ENCODE data around the gene PSME2. TPM values are rescaled to one million over a fixed set of nuclear protein-coding genes. Genes with fewer than 3 reads are reported as not detected.

Gene PSME2
- total RNA-seq, 1 donor from 2014 or later = 110 TPM

DNA sequence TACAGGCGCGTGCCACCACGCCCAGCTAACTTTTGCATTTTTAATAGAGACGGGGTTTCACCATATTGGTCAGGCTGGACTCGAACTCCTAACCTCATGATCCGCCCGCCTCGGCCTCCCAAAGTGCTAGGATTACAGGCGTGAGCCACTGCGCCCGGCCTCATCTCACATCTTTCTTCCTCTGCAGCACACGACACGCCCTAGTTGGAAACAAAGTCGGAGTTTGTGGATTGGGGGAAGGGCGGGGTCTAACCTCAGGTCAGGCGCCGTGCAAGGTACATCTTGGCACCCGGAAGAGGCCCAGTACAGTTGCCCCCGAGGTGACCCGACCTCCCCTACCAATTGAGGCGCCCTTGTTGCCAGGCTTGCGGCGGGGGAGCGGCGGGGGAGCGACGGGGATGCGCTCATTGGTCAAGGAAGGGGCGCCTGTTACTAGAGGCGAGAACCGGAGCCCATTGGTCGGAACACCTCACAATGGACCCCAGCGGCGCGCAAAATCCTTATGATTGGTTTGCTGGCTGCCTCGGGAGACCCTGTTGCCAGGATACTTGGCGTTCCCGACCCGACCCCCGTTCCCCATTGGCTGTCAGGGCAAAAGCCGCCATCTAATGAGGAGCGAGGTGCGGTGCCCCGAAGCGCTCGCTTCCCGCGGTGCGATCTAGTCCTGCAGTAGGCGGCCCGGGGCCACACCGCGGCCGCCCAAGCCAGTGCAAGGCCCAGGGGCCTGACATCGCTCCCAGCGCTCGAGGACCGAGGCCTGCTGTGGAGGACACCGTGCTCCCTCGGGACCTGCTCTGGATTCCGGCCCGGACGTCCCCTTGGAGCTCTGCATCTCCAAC lies 25.2 kb upstream of the PSME2 start, which contains the start of gene REC8:
Gene REC8, plus strand, starts transcription at position 659 of the 839 bp plus-strand sequence. CDS start 473 bp downstream, outside the sequence.
- peak within 1 kb of the TSS; percentile 78 for H3K4me3 ChIP-seq (ENCODE audit: low read depth, low read length)
- no peaks in the 10 kb centered on the region for H3K27me3 ChIP-seq (ENCODE audit: control insufficient read depth, insufficient read depth, low read length)
- DNase-seq (ENCODE audit: low read depth) = peak; percentile 92
- peaks cover 7% of the 10 kb centered on the region for H3K36me3 ChIP-seq (ENCODE audit: control insufficient read depth, insufficient read depth, low read length)
- TF ChIP-seq, protein P1, sequence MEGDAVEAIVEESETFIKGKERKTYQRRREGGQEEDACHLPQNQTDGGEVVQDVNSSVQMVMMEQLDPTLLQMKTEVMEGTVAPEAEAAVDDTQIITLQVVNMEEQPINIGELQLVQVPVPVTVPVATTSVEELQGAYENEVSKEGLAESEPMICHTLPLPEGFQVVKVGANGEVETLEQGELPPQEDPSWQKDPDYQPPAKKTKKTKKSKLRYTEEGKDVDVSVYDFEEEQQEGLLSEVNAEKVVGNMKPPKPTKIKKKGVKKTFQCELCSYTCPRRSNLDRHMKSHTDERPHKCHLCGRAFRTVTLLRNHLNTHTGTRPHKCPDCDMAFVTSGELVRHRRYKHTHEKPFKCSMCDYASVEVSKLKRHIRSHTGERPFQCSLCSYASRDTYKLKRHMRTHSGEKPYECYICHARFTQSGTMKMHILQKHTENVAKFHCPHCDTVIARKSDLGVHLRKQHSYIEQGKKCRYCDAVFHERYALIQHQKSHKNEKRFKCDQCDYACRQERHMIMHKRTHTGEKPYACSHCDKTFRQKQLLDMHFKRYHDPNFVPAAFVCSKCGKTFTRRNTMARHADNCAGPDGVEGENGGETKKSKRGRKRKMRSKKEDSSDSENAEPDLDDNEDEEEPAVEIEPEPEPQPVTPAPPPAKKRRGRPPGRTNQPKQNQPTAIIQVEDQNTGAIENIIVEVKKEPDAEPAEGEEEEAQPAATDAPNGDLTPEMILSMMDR (IDR thresholded peaks at IDR 0.05; ENCODE audit: insufficient read depth, low read length, poor library complexity, severe bottlenecking) = no peak

DNA sequence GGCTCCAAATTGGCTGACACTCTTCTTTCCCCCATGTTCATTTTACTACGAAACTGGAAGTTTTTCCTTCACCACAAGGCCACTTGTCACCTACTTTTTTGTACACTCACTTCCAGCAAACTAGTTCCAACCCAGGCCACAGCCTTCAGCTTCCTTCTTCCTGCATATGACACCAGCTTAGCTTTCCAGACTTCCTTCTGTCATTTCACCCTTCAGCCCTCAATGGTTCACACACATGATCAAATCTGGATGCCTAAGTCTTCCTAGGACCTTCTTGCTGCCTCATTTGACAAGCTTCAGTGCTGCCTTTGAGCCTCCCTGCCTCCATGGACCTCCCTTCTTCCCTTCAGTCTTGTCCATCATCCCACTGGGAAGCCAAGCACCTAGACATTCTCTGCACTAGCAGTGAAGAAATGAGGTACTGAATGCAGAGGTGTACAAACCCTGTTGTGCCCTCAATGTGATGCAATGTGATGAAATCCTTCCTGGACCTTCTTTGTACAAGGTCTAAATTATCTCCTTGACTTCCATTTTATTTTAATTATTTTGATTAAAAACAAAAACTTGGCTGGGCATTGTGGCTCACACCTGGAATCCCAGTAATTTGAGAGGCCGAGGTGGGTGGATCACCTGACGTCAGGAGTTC lies 21.2 kb upstream of the PSME2 start:
- Histone ChIP-seq H3K36me3 (ENCODE audit: control insufficient read depth, insufficient read depth, low read length) (peaks cover 7% of the 10 kb centered on the region), H3K4me3 (ENCODE audit: low read depth, low read length) (no peak overlapping the region), H3K27me3 (ENCODE audit: control insufficient read depth, insufficient read depth, low read length) (no peaks in the 10 kb centered on the region)
- no peak for DNase-seq (ENCODE audit: low read depth)
- TF ChIP-seq, protein P1 (IDR thresholded peaks at IDR 0.05; ENCODE audit: insufficient read depth, low read length, poor library complexity, severe bottlenecking) = no peak

DNA sequence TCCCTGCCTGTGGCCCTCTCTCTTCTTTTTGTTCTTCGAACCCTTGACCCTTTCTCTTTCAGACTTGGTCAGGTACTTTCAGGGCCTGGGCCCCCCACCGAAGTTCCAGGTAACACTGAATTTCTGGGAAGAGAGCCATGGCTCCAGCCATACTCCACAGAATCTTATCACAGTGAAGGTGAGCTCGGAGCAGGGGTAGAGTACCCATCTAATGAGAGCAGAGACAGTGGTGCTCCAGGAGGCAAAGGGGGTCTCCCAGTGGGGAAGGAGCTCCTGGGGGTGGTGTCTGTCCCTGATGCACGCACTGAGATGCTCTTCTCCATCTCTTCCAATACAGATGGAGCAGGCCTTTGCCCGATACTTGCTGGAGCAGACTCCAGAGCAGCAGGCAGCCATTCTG lies 19.4 kb upstream of the PSME2 start:
- Histone ChIP-seq H3K36me3 (ENCODE audit: control insufficient read depth, insufficient read depth, low read length) (peaks cover 7% of the 10 kb centered on the region), H3K27me3 (ENCODE audit: control insufficient read depth, insufficient read depth, low read length) (no peaks in the 10 kb centered on the region), H3K4me3 (ENCODE audit: low read depth, low read length) (no peak overlapping the region)
- DNase-seq (ENCODE audit: low read depth) = no peak
- TF ChIP-seq, protein P1 (IDR thresholded peaks at IDR 0.05; ENCODE audit: insufficient read depth, low read length, poor library complexity, severe bottlenecking) = no peak

DNA sequence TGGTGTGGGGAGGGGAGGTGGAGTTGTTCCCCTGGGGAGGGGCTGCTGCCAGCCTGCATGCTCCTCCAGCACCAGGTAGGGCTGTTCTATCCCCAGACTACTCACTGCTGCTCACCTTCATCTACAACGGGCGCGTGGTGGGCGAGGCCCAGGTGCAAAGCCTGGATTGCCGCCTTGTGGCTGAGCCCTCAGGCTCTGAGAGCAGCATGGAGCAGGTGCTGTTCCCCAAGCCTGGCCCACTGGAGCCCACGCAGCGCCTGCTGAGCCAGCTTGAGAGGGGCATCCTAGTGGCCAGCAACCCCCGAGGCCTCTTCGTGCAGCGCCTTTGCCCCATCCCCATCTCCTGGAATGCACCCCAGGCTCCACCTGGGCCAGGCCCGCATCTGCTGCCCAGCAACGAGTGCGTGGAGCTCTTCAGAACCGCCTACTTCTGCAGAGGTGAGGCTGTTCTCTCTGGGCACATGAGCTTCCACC lies 18.1 kb upstream of the PSME2 start:
- Histone ChIP-seq H3K36me3 (ENCODE audit: control insufficient read depth, insufficient read depth, low read length) (peaks cover 11% of the 10 kb centered on the region), H3K4me3 (ENCODE audit: low read depth, low read length) (no peak overlapping the region), H3K27me3 (ENCODE audit: control insufficient read depth, insufficient read depth, low read length) (no peaks in the 10 kb centered on the region)
- DNase-seq (ENCODE audit: low read depth) = no peak
- TF ChIP-seq, protein P1 (IDR thresholded peaks at IDR 0.05; ENCODE audit: insufficient read depth, low read length, poor library complexity, severe bottlenecking) = no peak

DNA sequence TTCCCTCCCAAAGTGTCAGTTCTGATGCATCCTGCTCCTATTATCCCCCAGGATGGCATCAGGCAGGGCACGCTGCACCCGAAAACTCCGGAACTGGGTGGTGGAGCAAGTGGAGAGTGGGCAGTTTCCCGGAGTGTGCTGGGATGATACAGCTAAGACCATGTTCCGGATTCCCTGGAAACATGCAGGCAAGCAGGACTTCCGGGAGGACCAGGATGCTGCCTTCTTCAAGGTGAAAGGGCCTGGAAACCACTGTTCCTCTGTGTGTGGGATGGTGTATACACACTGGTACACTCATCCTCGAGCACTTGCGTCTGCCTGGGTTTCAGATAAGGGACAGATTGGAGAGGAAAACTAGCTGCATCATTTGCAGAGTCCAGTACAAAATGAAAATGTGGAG lies 15.7 kb upstream of the PSME2 start:
- TF ChIP-seq, protein P1 (IDR thresholded peaks at IDR 0.05; ENCODE audit: insufficient read depth, low read length, poor library complexity, severe bottlenecking) = no peak
- Histone ChIP-seq H3K36me3 (ENCODE audit: control insufficient read depth, insufficient read depth, low read length) (peaks cover 11% of the 10 kb centered on the region), H3K27me3 (ENCODE audit: control insufficient read depth, insufficient read depth, low read length) (no peaks in the 10 kb centered on the region), H3K4me3 (ENCODE audit: low read depth, low read length) (peak overlapping the region; percentile 66)
- DNase-seq (ENCODE audit: low read depth) = no peak

Measured in kidney epithelial cell (primary cell).